ENCODE data around the gene GMDS.

Gene GMDS

DNA sequence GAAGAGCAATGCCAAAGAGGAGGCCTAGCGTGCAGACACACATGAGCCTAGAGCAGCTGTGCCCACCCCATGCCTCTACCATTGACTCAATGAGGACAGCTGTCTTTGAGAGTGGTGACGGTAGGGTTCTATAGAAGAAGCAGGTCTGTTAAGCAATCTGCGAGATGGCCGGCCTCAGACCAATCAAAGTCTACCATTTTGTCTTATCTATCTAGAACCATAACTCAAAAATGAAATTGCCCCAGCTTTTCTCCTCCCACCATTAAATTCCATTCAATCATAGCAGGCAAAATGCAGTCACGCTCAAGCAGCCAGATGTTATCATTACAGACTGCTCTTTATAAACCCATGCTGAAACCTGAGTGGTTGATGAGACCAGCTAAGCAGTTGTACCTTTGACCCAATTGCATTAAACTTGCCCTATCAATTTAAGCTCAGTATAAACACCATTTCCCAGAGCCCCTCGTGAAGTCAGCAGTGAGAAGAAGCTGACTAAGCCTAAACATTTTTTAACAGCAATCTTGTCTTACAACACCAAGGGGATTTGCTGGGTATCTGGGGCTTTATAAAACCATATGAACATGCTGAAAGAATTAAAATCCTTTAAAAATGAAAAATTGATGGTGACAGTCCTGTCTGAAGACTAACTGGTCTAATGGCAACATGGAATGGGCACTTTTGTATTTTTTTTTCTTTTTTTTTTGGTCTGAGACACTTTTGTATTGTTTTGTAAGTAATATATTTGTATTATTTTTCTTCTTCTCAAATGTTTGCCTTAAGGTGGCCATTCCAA is 578.2 kb downstream of the GMDS start:
- Histone ChIP-seq H3K27ac (ENCODE audit: low read length) (no peak overlapping the region), H3K27me3 (ENCODE audit: low read depth, low read length) (no peaks in the 10 kb centered on the region), H3K9me3 (ENCODE audit: insufficient read depth, low read length) (no peaks in the 10 kb centered on the region), H4K20me1 (ENCODE audit: insufficient read depth, low read length) (no peaks in the 10 kb centered on the region), H3K4me1 (ENCODE audit: low read length) (peaks cover 61% of the 10 kb centered on the region), H2AFZ (ENCODE audit: low read depth, low read length) (no peak overlapping the region), H3K79me2 (ENCODE audit: low read length) (no peaks in the 10 kb centered on the region), H3K4me3 (ENCODE audit: low read length) (no peak overlapping the region), H3K36me3 (replicated peaks; ENCODE audit: low read depth, low read length) (peaks cover 4% of the 10 kb centered on the region), H3K4me2 (ENCODE audit: low read length) (no peak overlapping the region), H3K9ac (ENCODE audit: low read length) (no peak overlapping the region)
- TF ChIP-seq EZH2phosphoT487 (IDR thresholded peaks at IDR 0.05; ENCODE audit: low read depth), result no peak
- TF ChIP-seq, protein P1, sequence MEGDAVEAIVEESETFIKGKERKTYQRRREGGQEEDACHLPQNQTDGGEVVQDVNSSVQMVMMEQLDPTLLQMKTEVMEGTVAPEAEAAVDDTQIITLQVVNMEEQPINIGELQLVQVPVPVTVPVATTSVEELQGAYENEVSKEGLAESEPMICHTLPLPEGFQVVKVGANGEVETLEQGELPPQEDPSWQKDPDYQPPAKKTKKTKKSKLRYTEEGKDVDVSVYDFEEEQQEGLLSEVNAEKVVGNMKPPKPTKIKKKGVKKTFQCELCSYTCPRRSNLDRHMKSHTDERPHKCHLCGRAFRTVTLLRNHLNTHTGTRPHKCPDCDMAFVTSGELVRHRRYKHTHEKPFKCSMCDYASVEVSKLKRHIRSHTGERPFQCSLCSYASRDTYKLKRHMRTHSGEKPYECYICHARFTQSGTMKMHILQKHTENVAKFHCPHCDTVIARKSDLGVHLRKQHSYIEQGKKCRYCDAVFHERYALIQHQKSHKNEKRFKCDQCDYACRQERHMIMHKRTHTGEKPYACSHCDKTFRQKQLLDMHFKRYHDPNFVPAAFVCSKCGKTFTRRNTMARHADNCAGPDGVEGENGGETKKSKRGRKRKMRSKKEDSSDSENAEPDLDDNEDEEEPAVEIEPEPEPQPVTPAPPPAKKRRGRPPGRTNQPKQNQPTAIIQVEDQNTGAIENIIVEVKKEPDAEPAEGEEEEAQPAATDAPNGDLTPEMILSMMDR (IDR thresholded peaks at IDR 0.05; ENCODE audit: low read depth, low read length), result no peak

DNA sequence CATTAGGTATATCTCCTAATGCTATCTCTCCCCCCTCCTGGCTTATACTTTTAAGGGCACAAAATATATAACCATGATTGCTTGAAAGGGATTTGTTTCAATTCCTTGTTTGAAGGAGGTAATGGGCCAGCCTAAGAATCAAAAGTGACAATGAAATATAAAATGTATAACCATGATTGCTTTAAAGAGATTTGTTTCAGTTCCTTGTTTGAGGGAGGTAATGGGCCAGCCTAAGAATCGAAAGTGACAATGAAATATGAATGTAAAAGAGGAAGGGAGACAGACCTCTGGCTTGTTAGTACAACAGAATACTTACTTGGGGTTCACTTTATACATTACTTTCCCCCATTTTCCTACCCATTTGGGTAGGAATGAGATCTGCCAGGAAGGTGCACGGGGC is 580.2 kb downstream of the GMDS start:
- H3K4me3 ChIP-seq (ENCODE audit: low read length), result peak overlapping the region; percentile 59
- H3K4me1 ChIP-seq (ENCODE audit: low read length), result peaks cover 45% of the 10 kb centered on the region
- no peaks in the 10 kb centered on the region for H3K9me3 ChIP-seq (ENCODE audit: insufficient read depth, low read length)
- H3K79me2 ChIP-seq (ENCODE audit: low read length), result no peaks in the 10 kb centered on the region
- H2AFZ ChIP-seq (ENCODE audit: low read depth, low read length), result no peak overlapping the region
- TF ChIP-seq, protein P1 (IDR thresholded peaks at IDR 0.05; ENCODE audit: low read depth, low read length), result no peak
- no peak for TF ChIP-seq EZH2phosphoT487 (IDR thresholded peaks at IDR 0.05; ENCODE audit: low read depth)
- peak overlapping the region; percentile 54; the same call in 1 of the 2 replicates for H3K9ac ChIP-seq (ENCODE audit: low read length)
- H3K36me3 ChIP-seq (replicated peaks; ENCODE audit: low read depth, low read length), result peaks cover 4% of the 10 kb centered on the region
- no peaks in the 10 kb centered on the region for H4K20me1 ChIP-seq (ENCODE audit: insufficient read depth, low read length)
- H3K27ac ChIP-seq (ENCODE audit: low read length), result peak overlapping the region; percentile 83
- peak overlapping the region; percentile 94 for H3K4me2 ChIP-seq (ENCODE audit: low read length)
- no peaks in the 10 kb centered on the region for H3K27me3 ChIP-seq (ENCODE audit: low read depth, low read length)

DNA sequence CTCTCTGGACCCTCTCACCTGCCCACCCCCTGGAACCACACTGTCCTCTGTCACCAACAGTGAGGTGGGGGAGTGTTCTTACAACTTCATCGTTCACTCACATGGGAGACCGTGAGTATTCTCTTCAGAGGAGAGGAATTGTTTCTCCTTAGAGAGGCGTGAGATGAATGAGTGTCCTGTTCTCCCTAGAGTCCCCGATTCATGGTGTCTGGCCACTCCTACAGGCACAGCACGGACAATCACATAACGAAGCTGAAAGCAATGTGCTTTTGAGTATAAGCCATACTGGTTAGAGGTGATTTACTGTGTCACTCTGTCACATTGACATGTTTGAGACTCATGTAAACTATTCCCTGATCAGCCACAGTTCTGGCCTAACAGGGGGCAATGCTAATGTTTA is 581.1 kb downstream of the GMDS start:
- Histone ChIP-seq H3K4me2 (ENCODE audit: low read length) (peak overlapping the region; percentile 94), H3K79me2 (ENCODE audit: low read length) (no peaks in the 10 kb centered on the region), H3K9me3 (ENCODE audit: insufficient read depth, low read length) (no peaks in the 10 kb centered on the region), H4K20me1 (ENCODE audit: insufficient read depth, low read length) (no peaks in the 10 kb centered on the region), H3K9ac (ENCODE audit: low read length) (no peak overlapping the region), H3K36me3 (replicated peaks; ENCODE audit: low read depth, low read length) (peaks cover 3% of the 10 kb centered on the region), H3K4me3 (ENCODE audit: low read length) (no peak overlapping the region), H3K27ac (ENCODE audit: low read length) (no peak overlapping the region), H3K4me1 (ENCODE audit: low read length) (peaks cover 42% of the 10 kb centered on the region), H3K27me3 (ENCODE audit: low read depth, low read length) (no peaks in the 10 kb centered on the region), H2AFZ (ENCODE audit: low read depth, low read length) (no peak overlapping the region)
- TF ChIP-seq, protein P1 (IDR thresholded peaks at IDR 0.05; ENCODE audit: low read depth, low read length), result no peak
- TF ChIP-seq EZH2phosphoT487 (IDR thresholded peaks at IDR 0.05; ENCODE audit: low read depth), result no peak

DNA sequence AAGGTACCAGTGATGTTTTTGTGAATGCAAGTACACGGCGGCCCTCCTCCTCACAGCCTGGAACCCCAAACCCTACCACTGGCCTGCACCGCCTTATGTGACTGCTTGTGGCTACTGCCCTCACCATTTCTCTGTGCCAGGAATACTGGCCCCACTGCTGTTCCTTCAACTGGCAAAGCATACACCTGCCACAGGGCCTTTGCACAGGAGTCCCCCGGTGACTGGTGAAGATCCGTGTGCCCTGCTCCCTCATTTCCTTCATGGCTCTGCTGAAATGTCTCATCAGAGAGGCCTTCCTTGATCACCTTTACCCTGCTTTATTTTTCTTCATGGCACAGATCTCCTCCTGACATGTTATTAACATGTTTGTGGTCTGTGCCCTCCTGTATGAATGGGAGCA is 581.9 kb downstream of the GMDS start:
- no peaks in the 10 kb centered on the region for H3K9me3 ChIP-seq (ENCODE audit: insufficient read depth, low read length)
- H3K79me2 ChIP-seq (ENCODE audit: low read length), result no peaks in the 10 kb centered on the region
- no peak overlapping the region for H3K27ac ChIP-seq (ENCODE audit: low read length)
- H3K4me1 ChIP-seq (ENCODE audit: low read length), result peaks cover 37% of the 10 kb centered on the region
- H3K27me3 ChIP-seq (ENCODE audit: low read depth, low read length), result no peaks in the 10 kb centered on the region
- H3K36me3 ChIP-seq (replicated peaks; ENCODE audit: low read depth, low read length), result no peaks in the 10 kb centered on the region
- no peak overlapping the region for H3K4me3 ChIP-seq (ENCODE audit: low read length)
- H3K4me2 ChIP-seq (ENCODE audit: low read length), result no peak overlapping the region
- H4K20me1 ChIP-seq (ENCODE audit: insufficient read depth, low read length), result no peaks in the 10 kb centered on the region
- TF ChIP-seq EZH2phosphoT487 (IDR thresholded peaks at IDR 0.05; ENCODE audit: low read depth), result no peak
- TF ChIP-seq, protein P1 (IDR thresholded peaks at IDR 0.05; ENCODE audit: low read depth, low read length), result no peak
- no peak overlapping the region for H2AFZ ChIP-seq (ENCODE audit: low read depth, low read length)
- H3K9ac ChIP-seq (ENCODE audit: low read length), result no peak overlapping the region

All from OCI-LY3 (cell line).